Measurements from ENCODE around the gene GHDC. TPM values are rescaled to one million over a fixed set of nuclear protein-coding genes. Genes with fewer than 3 reads are reported as not detected.

The GHDC gene
- total RNA-seq, 4 donors from 2014 or later = 18.8 to 30.8 (median 21.8) TPM

DNA sequence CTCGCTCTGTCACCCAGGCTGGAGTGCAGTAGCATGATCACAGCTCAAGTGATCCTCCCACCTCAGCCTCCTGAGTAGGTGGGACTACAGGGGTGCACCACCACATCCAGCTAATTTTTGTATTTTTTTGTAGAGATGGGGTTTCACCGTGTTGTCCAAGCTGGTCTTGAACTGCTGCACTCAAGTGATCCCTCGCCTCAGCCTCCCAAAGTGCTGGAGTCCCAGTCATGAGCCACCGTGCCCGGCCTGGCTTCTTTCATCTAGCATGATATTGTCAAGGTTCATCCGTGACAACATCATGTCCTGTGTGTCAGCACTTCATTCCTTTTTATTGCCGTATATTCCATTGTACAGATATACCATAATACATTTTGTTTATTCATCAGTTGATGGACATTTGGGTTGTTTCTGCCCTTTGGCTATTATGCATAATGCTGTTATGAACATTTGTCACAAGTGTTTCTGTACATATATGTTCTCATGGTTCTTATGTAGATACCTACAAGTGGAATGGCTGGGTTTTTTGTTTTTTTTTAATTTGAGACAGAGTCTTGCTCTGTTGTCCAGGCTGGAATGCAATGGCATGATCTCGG is 3.4 kb upstream of the GHDC start:
- no peak for ATAC-seq
- no peak for TF ChIP-seq POLR2AphosphoS5 (IDR thresholded peaks at IDR 0.05)
- TF ChIP-seq, protein P1, sequence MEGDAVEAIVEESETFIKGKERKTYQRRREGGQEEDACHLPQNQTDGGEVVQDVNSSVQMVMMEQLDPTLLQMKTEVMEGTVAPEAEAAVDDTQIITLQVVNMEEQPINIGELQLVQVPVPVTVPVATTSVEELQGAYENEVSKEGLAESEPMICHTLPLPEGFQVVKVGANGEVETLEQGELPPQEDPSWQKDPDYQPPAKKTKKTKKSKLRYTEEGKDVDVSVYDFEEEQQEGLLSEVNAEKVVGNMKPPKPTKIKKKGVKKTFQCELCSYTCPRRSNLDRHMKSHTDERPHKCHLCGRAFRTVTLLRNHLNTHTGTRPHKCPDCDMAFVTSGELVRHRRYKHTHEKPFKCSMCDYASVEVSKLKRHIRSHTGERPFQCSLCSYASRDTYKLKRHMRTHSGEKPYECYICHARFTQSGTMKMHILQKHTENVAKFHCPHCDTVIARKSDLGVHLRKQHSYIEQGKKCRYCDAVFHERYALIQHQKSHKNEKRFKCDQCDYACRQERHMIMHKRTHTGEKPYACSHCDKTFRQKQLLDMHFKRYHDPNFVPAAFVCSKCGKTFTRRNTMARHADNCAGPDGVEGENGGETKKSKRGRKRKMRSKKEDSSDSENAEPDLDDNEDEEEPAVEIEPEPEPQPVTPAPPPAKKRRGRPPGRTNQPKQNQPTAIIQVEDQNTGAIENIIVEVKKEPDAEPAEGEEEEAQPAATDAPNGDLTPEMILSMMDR (IDR thresholded peaks at IDR 0.05) = no peak
- no peak for TF ChIP-seq EP300 (IDR thresholded peaks at IDR 0.05)
- TF ChIP-seq POLR2A (IDR thresholded peaks at IDR 0.05) = no peak
- 84 to 92% methylated on average over 7 of the region's 8 CpGs for WGBS, 2 donors (ENCODE audit: low coverage in 1 of 2)
- peaks cover 0 to 23% (median 10%) of the 10 kb centered on the region in 3 donors for H3K4me1 ChIP-seq
- H3K27me3 ChIP-seq = no peaks in the 10 kb centered on the region
- H3K27ac ChIP-seq = no peak overlapping the region
- H3K4me3 ChIP-seq = no peak overlapping the region
- H3K9me3 ChIP-seq = no peaks in the 10 kb centered on the region
- peaks cover 0 to 42% of the 10 kb centered on the region in 2 donors for H3K36me3 ChIP-seq

DNA sequence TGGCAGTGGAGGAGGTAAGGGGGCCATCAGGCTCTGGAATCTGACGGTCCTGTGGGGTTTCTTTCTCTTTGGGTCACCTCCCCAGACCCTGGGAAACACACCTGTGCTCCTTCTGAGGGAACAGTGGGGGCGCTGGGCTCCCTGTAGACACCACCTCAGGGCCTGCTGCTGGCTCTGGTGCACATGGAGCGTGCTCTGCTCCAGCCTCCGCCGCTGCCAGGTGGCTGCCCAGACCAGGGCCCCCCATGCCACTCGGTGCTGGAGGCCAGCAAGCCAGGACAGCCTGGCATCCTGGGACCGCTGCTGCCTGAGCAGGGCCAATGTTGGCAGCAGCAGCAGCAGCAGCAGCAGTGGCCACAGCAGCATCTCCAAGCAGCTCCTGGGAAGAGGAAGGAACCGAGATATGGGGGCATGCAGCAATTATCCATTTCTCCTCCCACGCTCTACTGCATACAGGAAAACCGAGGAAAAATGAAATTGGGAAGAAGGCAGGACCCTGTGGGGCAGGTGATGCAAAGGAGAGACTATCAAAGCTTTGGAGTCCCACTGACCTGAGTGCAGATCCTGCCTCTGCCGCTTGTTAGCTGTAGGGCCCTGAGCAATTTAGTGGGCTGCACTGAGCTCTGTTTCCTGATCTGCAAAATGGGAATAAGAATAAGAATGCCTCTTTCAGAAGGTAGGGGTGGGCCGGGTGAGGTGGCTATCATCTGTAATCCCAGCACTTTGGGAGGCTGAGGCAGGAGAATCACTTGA is 902 bp downstream of the GHDC start:
- TF ChIP-seq EP300 (IDR thresholded peaks at IDR 0.05) (no peak), POLR2AphosphoS5 (IDR thresholded peaks at IDR 0.05) (no peak), POLR2A (IDR thresholded peaks at IDR 0.05) (no peak)
- TF ChIP-seq, protein P1 (IDR thresholded peaks at IDR 0.05) = no peak
- H3K36me3 ChIP-seq = peaks cover 0 to 21% of the 10 kb centered on the region in 2 donors
- no peaks in the 10 kb centered on the region for H3K9me3 ChIP-seq
- WGBS, 2 donors (ENCODE audit: low coverage in 1 of 2) = 52 to 83% methylated on average over 2 to 3 of the region's 12 CpGs
- H3K27me3 ChIP-seq = no peaks in the 10 kb centered on the region
- no peak for ATAC-seq
- H3K4me3 ChIP-seq = peak overlapping the region; percentile 48 to 73
- peaks cover 0 to 30% (median 10%) of the 10 kb centered on the region in 3 donors for H3K4me1 ChIP-seq
- H3K27ac ChIP-seq = peak overlapping the region in 3 of 4 donors; percentile 83 to 88 (median 85)

DNA sequence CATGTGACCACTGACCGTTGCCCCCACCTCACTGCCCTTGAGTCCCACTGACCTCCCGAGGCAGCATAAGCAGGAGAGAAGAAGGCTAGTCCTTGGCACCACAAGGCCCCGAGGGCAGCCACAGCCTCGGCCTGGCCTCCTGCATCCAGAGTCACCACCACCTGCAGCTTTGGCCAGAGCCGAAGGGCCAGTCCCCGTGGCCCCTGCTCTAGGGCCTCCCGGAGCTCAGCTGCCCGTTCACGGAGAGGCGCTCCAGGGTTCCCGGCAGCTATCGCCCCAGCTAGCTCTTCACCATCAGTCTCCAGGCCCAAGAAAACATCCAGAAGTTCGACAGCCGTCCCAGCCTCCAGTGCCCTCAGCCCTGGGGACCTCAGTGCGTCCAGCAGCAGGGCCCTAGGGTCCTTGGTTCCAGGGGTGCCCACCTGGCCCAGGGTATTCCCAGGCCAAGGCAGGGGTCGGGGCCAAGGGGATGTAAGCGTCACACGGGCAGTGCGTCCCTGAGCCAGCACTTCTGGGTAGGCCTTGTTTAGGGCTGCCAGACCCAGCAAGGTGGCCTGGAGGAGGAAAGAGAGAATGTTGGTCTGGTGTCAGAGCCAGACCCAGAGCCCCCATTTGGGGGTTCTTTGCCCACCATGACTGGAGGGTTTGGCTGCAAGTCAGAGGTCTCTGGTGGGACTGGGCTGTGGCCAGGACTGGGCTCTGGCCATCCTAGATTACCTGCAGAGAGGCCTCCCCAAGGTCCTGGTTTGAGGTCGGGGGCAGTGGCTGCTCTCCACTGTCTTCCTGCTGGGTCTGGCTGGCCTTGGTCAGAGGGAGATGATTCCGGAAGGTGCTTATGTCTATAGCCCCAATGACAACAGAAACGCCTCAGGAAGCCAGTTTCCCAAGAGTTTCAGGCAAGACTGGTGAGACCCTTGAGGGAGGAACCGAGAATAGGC is 1.8 kb downstream of the GHDC start:
- TF ChIP-seq POLR2A (IDR thresholded peaks at IDR 0.05) = no peak
- no peak for TF ChIP-seq POLR2AphosphoS5 (IDR thresholded peaks at IDR 0.05)
- TF ChIP-seq, protein P1 (IDR thresholded peaks at IDR 0.05) = no peak
- TF ChIP-seq EP300 (IDR thresholded peaks at IDR 0.05) = no peak
- WGBS, 2 donors (ENCODE audit: low coverage in 1 of 2) = 81% methylated on average over 5 of the region's 23 CpGs; no CpG with 5 or more reads in 1 of the 2 donors
- Histone ChIP-seq H3K4me3 (no peak overlapping the region), H3K36me3 (peaks cover 0 to 21% of the 10 kb centered on the region in 2 donors), H3K9me3 (no peaks in the 10 kb centered on the region), H3K27me3 (no peaks in the 10 kb centered on the region), H3K27ac (peak overlapping the region in 1 of 4 donors; percentile 19), H3K4me1 (peaks cover 0 to 30% (median 10%) of the 10 kb centered on the region in 3 donors)
- no peak for ATAC-seq

DNA sequence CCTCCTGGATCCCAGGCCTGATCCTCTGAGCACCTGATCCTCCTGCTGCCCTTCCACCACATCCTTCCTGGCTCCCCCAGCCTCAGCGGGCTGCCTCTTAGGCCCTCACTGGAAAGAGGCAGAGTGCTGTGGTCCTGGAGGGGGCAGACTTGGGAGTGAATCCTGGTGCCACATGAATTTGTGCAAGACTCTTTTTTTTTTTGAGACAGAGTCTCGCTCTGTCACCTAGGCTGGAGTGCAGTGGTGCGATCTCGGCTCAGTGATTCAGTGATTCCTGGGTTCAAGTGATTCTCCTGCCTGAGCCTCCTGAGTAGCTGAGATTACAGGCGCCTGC is 3.1 kb downstream of the GHDC start:
- Histone ChIP-seq H3K27me3 (no peaks in the 10 kb centered on the region), H3K27ac (no peak overlapping the region), H3K36me3 (peaks cover 0 to 21% of the 10 kb centered on the region in 2 donors), H3K9me3 (no peaks in the 10 kb centered on the region), H3K4me3 (no peak overlapping the region), H3K4me1 (peaks cover 0 to 30% (median 10%) of the 10 kb centered on the region in 3 donors)
- no peak for ATAC-seq
- no CpG with 5 or more reads among the region's 5 CpGs for WGBS, 2 donors (ENCODE audit: low coverage in 1 of 2)
- TF ChIP-seq, protein P1 (IDR thresholded peaks at IDR 0.05) = no peak
- TF ChIP-seq EP300 (IDR thresholded peaks at IDR 0.05) (no peak), POLR2A (IDR thresholded peaks at IDR 0.05) (no peak), POLR2AphosphoS5 (IDR thresholded peaks at IDR 0.05) (no peak)
